HG03575 (cell line): Measurements from ENCODE around the gene REEP5.

Experiments used
- ATAC-seq: cut with Tn5 transposase; IDR thresholded peaks from one replicate; pipeline ENCODE4 v1.9.1; 2021; ENCODE audit not compliant: unreplicated experiment, insufficient number of reproducible peaks, low FRiP score; ENCODE audit errors: extremely low read depth

The REEP5 gene

DNA sequence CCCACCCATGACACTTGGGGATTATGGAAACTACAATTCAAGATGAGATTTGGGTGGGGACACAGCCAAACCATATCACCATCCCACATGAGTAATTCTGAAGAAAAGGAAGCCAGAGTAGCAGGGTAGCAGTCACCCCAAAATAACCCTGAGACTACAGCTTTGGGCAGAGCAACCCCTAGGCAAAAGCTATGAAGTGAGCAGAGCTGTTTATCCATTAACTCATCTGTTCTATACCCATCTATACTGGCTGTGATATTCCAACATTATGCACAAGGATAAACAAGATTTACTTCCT, 12.3 kb upstream of the REEP5 start:
- ATAC-seq: no peak

DNA sequence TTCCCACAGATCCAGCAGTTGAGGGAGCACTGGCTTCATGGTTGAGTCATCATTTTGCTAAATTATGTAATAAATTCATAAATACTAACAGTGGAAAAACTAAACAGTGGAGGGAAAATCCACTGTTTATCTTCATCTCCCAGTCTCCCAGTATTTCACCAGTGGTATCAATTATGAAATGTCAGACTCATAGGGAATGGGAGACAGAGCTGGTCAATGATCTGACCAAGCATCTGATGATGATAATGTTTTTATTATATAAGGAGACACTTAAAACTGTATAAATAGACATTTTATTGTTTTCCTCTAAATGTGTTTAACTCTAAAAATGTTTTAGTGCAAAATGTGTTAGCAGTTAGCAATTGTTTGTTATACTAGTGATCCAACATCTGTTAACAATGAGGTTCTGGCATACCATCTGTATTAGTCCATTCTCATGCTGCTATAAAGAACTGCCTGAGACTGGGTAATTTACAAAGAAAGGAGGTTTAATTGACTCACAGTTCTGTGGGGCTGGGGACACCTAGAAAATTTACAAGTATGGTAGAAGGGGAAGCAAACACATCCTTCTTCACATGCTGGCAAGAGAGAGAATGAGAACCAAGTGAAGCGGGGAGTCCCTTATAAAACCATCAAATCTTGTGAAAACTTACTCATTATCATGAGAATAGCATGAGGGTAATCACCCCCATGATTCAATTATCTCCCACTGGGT, 11.8 kb upstream of the REEP5 start:
- ATAC-seq: no peak

GRCh38 chr5:112933105-112933504, 11.1 kb upstream of the REEP5 start:
- ATAC-seq: no peak

DNA sequence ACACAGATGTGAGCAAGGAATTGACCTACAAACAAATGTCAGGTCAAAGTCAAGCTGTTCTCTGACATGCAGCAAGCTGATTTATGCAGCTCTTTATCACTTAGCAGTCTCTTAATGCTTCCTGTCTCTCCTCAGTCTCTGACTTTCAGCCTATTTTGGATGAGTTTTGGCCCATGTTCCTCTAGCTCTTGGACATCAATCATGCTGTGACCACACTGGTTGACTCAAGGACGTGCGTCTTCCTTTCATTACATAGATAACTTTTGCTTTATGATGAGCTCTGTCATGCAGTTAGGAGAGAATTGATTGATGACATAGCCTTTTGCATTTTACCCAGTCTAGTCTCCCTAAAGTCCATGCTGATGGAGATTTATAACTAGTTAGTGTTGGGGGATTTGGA, 9.4 kb upstream of the REEP5 start:
- no peak for ATAC-seq

- peak; percentile 28 for ATAC-seq
Observed at GRCh38 chr5:112930082-112930344, 8.0 kb upstream of the REEP5 start.

- ATAC-seq: peak; percentile 28
Observed at GRCh38 chr5:112929336-112930081, 7.5 kb upstream of the REEP5 start.

- no peak for ATAC-seq
Observed at GRCh38 chr5:112923988-112924387, 2.0 kb upstream of the REEP5 start.

- ATAC-seq: peak; percentile 52
Observed at GRCh38 chr5:112923148-112923917, 1.3 kb upstream of the REEP5 start.

DNA sequence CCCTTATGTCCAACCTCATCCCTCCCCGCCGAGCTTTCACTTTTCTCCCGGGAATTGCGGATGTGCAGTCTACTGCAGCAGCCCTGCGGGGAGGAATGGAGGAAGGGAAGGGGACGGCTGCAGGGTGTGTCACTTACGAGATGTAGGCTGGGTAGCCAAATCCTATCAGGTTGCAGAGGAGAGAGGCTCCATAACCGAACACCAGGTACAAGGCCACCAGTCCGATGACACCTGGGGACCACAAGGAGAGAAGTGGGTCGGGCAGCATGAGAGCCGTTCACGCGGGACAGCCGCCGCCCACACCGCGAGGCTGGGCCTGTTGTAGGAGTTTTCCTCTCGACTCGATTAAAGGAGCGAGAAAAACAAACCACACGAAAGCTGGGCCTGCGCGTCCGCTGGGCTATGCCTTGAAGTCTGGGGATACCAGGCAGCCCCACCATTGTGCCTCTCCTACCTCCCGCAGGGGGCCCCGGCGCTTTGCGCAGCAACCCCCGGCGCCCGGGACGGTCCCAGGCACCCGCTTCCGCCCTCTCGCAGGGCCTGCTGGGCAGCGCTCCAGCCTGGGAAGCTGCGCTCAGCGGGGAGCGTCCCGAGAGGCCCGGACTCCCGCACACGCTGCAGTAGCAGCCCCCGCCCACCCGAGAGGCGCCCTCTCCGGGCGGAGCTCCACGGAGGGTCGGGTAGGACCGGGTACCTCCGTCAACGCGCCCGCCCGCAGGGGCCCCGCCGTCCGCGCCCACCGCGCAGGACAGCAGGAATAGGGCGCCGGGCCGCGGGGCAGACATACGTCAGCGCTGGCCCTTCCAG, 798 bp downstream of the REEP5 start:
- no peak for ATAC-seq

GRCh38 chr5:112919972-112920371, 2.1 kb downstream of the REEP5 start:
- ATAC-seq: no peak

DNA sequence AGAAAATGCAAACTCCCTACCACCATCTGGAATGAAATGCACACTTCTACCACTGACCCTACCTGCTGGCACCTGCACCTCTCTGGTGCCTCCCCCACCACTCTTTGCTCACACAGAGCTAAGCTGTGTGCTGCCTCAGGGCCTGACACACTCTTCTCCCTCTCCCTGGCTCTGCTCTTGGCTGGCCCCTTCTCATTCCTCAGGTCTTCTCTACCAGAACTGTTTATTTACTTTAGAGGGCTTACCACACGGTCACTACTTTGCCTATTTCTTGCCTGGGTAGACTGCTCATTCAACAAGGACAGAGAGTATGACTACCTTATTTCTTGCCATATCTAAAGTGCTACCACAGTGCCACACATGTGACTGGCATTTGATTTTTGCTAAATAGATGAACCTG, 3.3 kb downstream of the REEP5 start:
- no peak for ATAC-seq

DNA sequence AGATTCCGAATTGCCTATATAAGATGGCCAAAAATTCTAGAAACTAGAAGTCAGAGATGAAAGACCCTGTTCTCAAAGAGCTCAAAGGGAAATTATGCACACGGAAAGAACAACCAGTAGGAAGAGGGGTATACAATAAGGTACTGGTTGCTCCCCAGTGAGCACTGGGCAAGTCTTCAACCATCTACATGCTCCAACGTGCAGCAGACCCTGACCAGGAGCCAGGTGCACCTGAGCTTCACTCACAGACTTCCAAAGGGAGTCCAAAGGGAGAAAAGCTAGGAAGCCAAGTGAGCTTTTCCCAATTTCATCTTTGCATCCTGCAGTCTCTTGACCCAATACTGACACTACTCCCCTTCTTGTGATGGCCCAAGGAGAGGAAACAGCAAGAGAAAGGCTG, 3.9 kb downstream of the REEP5 start:
- ATAC-seq: no peak

- ATAC-seq: no peak
Observed at GRCh38 chr5:112917453-112917995, 4.5 kb downstream of the REEP5 start.

DNA sequence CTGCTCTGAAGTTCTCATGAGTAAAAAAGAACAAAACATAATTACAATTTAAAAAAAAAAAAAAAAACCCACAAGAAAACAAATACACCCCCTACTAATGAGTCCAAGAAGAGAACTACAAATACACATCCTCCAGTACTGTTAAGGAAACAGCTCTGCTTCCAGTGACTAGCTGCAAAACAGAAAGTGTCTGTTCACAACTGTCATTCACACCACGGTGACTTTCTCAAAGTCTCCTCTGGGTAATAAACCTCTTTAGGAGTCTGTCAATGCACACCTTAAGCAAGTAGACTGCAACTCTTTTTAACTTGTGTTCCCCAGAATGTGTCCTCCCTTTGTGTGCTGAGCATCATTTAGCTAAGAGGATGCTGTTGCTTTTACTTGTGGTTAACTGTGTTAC, 6.2 kb downstream of the REEP5 start:
- ATAC-seq: no peak

- no peak for ATAC-seq
Observed at GRCh38 chr5:112914584-112914983, 7.4 kb downstream of the REEP5 start.

GRCh38 chr5:112910529-112910928, 11.5 kb downstream of the REEP5 start:
- ATAC-seq: no peak

- ATAC-seq: no peak
Observed at GRCh38 chr5:112908854-112909253, 13.2 kb downstream of the REEP5 start.

GRCh38 chr5:112907166-112907631, 14.8 kb downstream of the REEP5 start:
- ATAC-seq: no peak

- ATAC-seq: no peak
Observed at GRCh38 chr5:112906637-112907036, 15.4 kb downstream of the REEP5 start.
